Skeletal muscle tissue (tissue), 4 donors: ENCODE measurements around the gene SNX10. TPM values are rescaled to one million over a fixed set of nuclear protein-coding genes. Genes with fewer than 3 reads are reported as not detected.

Experiments used
- H3K27ac ChIP-seq: one replicate; pipeline ENCODE4 v1.7.0; 2013; ENCODE audit warnings: mild to moderate bottlenecking, low read depth, low read length, inconsistent platforms
- H3K27me3 ChIP-seq, 3 donors: one replicate each; pipeline ENCODE4 v1.7.0; 2013; ENCODE audit warnings: low read length in 3 of 3; ENCODE audit not compliant: control insufficient read depth in 3 of 3, insufficient read depth in 3 of 3
- H3K36me3 ChIP-seq, 3 donors: one replicate each; pipeline ENCODE4 v1.7.0; 2013; ENCODE audit warnings: low read length in 3 of 3; ENCODE audit not compliant: control insufficient read depth in 3 of 3, insufficient read depth in 3 of 3
- H3K4me1 ChIP-seq, 3 donors: one replicate each; pipeline ENCODE4 v1.7.0; 2013; ENCODE audit warnings: low read length in 3 of 3, mild to moderate bottlenecking in 3 of 3; ENCODE audit not compliant: control insufficient read depth in 3 of 3, insufficient read depth in 3 of 3
- H3K4me3 ChIP-seq, 3 donors: one replicate each; pipeline ENCODE4 v1.7.0; 2013; ENCODE audit warnings: low read length in 3 of 3
- H3K9ac ChIP-seq, 3 donors: one replicate each; pipeline ENCODE4 v1.7.0; 2013; ENCODE audit warnings: low read length in 3 of 3, mild to moderate bottlenecking in 3 of 3, moderate library complexity in 2 of 3, low read depth in 1 of 3
- H3K9me3 ChIP-seq, 3 donors: one replicate each; pipeline ENCODE4 v1.7.0; 2013; ENCODE audit warnings: low read length in 3 of 3; ENCODE audit not compliant: control insufficient read depth in 3 of 3
- total RNA-seq: library from RNA; depleted of rRNA; stranded (reverse); fragments of >200 nt; gene quantifications from one replicate; pipeline ENCODE4 v1.2.3, GENCODE V29; 2014
- donor health status: Osteomylitis.

Gene SNX10
- total RNA-seq, 1 donor from 2014 or later = 2.6 TPM

DNA sequence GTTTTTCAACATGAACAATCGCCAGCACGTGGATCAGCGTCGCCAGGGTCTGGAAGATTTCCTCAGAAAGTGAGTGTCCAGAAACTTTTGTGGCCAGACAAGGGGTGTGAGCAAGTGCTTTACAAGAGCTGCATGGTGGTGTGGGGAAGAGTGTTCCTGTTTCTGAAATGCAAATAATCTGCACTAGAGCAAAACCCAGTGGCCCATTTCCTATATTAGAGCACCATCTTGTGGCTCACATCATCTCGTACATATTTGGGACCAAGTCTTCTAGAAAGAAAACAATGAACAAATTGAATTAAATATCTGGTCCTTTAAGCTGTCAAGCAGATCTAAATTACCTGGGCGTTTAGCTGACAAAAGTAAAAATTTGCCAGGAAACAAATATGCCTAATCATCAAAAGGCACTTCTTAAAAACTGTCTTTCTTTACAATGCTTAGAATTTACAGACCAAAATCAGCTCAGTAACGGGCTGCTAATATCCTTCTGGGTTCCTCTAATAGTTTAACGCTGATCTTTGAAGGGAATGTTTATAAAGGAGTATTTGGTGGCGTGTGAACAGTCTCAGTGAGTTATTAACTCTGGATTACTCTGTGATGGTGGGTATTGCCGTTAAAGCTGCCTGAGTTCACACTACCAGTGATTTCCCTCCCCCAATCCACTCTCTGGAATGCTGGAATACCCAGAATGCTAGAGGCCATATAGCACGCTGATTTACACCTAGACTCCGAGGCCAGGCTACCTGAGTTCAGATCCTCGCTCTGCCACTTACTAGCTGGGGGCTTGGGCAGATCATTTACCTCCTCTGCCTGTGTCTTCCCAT lies 73.6 kb downstream of the SNX10 start:
- H3K4me3 ChIP-seq = no peak overlapping the region
- peaks cover 0 to 5% (median 0%) of the 10 kb centered on the region in 3 donors for H3K27me3 ChIP-seq
- no peak overlapping the region for H3K27ac ChIP-seq
- no peaks in the 10 kb centered on the region for H3K9me3 ChIP-seq
- H3K36me3 ChIP-seq = no peaks in the 10 kb centered on the region
- H3K9ac ChIP-seq = no peak overlapping the region
- H3K4me1 ChIP-seq = no peaks in the 10 kb centered on the region

DNA sequence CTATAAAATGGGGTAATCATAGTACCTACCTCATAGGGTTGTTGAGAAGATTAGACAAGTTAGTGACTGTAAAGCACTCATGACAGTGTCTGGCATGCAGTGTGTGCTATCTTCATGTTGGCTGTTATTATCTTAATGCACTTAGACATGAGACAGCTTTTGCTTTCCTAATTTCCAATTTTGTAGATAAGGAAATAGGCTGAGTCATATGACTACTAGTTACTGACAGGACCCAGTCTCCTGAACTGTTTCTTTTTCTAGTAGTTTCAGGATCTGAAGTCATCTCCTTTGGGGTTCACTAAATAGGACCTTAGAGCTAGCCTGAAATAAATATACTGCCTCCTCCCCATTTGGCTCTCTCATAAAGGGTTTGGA lies 74.2 kb downstream of the SNX10 start:
- H3K4me1 ChIP-seq = no peaks in the 10 kb centered on the region
- H3K27ac ChIP-seq = no peak overlapping the region
- H3K9ac ChIP-seq = no peak overlapping the region
- peaks cover 0 to 8% (median 4%) of the 10 kb centered on the region in 3 donors for H3K27me3 ChIP-seq
- H3K9me3 ChIP-seq = no peaks in the 10 kb centered on the region
- no peak overlapping the region for H3K4me3 ChIP-seq
- no peaks in the 10 kb centered on the region for H3K36me3 ChIP-seq

DNA sequence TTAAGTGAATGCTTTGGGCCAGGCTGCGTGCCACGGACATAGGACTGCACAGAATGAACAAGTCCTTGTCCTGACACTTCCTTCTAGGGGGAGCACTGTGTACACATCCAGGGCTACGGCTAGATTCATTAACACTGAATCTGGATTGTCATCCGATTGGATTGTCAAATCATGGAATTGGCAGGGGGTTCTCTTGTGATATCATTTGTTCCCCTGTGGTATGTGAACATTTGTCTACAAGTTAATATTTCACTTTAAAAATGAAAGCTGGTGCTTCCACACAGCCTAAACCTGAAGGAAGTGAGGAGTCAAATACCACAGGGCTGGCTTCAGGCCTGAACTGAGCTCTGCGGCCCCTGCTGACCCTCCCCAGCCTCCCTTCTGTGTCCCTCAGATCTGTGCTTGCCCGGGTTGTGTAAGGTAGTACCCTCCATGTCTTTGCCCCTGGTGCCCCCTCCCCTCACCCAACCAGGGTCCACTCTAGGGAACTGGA lies 75.6 kb downstream of the SNX10 start:
- no peaks in the 10 kb centered on the region for H3K4me1 ChIP-seq
- H3K27ac ChIP-seq = no peak overlapping the region
- peaks cover 2 to 8% (median 4%) of the 10 kb centered on the region in 3 donors for H3K27me3 ChIP-seq
- no peaks in the 10 kb centered on the region for H3K36me3 ChIP-seq
- H3K9ac ChIP-seq = no peak overlapping the region
- H3K9me3 ChIP-seq = no peaks in the 10 kb centered on the region
- H3K4me3 ChIP-seq = no peak overlapping the region

DNA sequence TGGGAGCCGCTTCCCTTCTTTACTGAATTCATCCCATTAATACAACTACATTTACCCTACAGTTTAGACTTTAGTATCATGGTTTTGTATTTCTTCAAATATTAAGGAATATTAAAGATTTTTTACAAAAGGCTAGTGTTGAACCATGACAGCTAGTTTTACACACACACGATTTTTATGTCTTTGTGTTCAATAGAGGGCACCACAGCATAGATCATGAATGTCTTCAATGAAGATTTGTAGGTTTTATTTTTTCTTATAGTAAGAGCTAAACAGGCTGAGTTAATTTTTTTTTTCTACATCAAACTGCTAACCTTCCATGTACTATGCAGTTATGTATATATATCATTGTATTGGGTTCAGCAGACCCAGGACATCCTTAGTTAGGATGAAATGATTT lies 76.9 kb downstream of the SNX10 start:
- H3K4me3 ChIP-seq = no peak overlapping the region
- H3K9ac ChIP-seq = no peak overlapping the region
- H3K4me1 ChIP-seq = no peaks in the 10 kb centered on the region
- H3K27ac ChIP-seq = no peak overlapping the region
- no peaks in the 10 kb centered on the region for H3K36me3 ChIP-seq
- H3K9me3 ChIP-seq = no peaks in the 10 kb centered on the region
- H3K27me3 ChIP-seq = peaks cover 4 to 11% (median 6%) of the 10 kb centered on the region in 3 donors

DNA sequence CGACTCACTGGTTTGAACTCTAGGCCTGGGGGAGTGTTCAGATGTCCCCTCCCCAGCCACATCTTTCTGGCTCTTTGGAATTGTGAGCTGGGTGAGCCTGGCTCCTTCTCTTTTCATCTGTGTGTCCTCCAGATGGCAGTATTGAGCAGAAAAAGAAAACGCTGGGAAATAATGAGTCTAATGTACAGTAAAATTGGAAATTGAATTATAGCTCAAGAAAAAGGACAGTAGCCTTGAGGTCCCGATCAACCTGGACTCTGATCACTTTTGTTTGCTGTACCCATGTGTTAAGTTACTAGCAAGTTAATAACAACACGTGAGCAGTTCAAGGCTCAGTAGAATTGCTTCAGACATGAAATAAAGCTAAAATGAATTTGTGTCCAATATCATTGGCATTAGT lies 77.9 kb downstream of the SNX10 start:
- Histone ChIP-seq H3K9ac (no peak overlapping the region), H3K27ac (no peak overlapping the region), H3K4me3 (no peak overlapping the region)

DNA sequence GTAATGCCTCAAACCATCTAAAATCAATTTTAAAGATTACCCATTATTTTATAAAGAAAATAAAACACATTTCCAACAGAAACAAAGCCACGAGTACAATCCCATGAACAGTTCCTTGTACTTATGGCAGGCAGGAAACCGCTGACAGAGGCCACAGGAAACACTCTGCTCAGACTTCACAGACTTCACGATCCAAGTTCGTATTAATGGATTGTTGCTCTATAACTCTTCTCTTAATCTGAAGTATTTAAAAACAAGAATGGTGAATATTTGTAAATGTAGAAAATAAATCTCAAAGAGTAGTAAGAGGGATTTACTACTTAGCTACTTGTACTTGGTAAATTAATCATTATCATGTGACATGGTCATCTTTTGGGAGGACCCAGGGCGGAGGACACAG lies 78.3 kb downstream of the SNX10 start:
- peaks cover 12 to 24% (median 20%) of the 10 kb centered on the region in 3 donors for H3K27me3 ChIP-seq

More for the DNA sequence above, 77.9 kb downstream of the SNX10 start:
- Histone ChIP-seq H3K4me1 (no peaks in the 10 kb centered on the region), H3K27me3 (peaks cover 10 to 20% (median 16%) of the 10 kb centered on the region in 3 donors), H3K36me3 (no peaks in the 10 kb centered on the region), H3K9me3 (peaks cover 0 to 2% (median 0%) of the 10 kb centered on the region in 3 donors)

DNA sequence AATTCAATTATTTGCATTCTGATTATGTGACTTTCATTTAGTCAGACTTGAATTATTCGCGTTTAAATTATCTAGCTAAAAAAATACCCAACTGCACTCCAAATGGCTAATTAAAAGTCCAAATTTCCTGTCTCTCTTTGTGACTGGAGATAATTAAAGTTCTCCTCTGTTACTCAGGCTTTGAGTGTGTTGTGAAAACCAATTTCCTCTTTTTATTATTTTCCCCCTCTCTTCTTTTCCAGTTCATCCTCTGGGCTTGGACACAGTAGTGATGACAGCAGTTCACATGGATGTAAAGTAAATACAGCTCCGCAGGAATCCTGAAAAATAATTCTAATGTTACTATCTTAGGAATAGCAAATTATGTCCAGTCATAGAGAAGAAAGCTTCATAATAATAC lies 80.6 kb downstream of the SNX10 start:
- Histone ChIP-seq H3K4me1 (peaks cover 5 to 11% (median 11%) of the 10 kb centered on the region in 3 donors), H3K27ac (no peak overlapping the region), H3K9me3 (peaks cover 0 to 2% (median 0%) of the 10 kb centered on the region in 3 donors), H3K9ac (no peak overlapping the region), H3K36me3 (no peaks in the 10 kb centered on the region), H3K27me3 (peaks cover 35 to 46% (median 40%) of the 10 kb centered on the region in 3 donors), H3K4me3 (no peak overlapping the region)

More for the DNA sequence above, 78.3 kb downstream of the SNX10 start:
- Histone ChIP-seq H3K9ac (no peak overlapping the region), H3K9me3 (peaks cover 0 to 2% (median 0%) of the 10 kb centered on the region in 3 donors), H3K27ac (no peak overlapping the region), H3K4me1 (no peaks in the 10 kb centered on the region), H3K4me3 (no peak overlapping the region), H3K36me3 (no peaks in the 10 kb centered on the region)

DNA sequence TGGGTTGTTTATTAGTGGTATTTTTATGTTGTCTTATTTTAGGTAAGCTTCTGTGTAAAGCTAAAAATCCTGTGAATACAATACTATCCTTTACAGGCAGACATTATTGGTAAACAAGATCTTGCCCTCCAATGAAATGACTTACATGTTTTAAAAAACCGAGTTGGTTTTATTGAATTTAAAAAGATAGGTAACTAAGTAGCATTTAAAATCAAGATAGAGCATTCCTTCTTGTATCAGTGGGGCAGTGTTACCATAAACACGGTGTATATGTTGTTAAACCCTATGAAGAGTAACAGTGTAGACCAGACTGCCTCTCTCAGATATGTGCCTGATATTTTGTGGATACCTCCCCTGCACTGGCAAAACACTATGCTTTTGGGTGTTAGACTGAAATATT lies 81.0 kb downstream of the SNX10 start:
- Histone ChIP-seq H3K27me3 (peaks cover 38 to 51% (median 44%) of the 10 kb centered on the region in 3 donors), H3K9ac (no peak overlapping the region), H3K4me1 (peaks cover 5 to 11% (median 11%) of the 10 kb centered on the region in 3 donors), H3K4me3 (no peak overlapping the region), H3K27ac (no peak overlapping the region), H3K36me3 (no peaks in the 10 kb centered on the region), H3K9me3 (peaks cover 0 to 2% (median 0%) of the 10 kb centered on the region in 3 donors)

DNA sequence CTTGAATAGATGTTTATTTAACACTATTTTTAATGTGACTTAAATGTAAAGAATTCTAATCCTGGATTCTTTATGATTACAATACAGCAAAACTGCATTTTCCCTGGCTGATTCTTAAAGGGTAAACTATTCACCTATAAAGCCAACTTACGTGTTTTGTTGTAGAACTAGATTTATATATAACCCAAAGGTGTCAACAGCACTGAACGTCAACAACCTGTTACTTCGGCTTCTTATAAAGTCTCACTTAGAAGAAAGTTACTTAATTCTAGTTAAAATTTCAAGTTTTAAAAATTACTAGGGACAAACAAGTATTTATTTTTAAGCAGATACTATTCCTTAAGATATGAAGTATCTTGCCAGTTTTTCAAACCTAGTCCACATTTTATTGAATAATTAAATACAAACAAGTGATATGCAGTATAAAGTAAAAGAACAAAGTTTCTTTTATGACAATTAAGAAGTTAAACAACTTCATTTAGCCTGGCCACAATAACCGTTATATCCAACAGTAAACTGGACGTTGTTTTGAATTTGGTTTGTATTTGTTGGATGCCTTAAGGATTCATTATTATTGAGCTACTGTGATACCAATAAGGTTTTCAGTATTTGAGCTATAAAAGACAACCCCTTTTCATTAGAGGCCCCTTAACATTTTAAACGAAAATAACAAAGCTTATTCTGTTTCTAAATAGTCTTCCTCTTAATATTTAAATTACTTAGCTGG lies 83.1 kb downstream of the SNX10 start:
- Histone ChIP-seq H3K36me3 (no peaks in the 10 kb centered on the region), H3K9me3 (peaks cover 0 to 2% (median 0%) of the 10 kb centered on the region in 3 donors), H3K4me3 (no peak overlapping the region), H3K4me1 (peaks cover 5 to 11% (median 11%) of the 10 kb centered on the region in 3 donors), H3K9ac (no peak overlapping the region), H3K27ac (no peak overlapping the region), H3K27me3 (peaks cover 38 to 61% (median 53%) of the 10 kb centered on the region in 3 donors)
